Naive thymus-derived CD8-positive, alpha-beta T cell (primary cell): ENCODE results near the gene INTS3. TPM values are rescaled to one million over a fixed set of nuclear protein-coding genes. Genes with fewer than 3 reads are reported as not detected.

ENCODE experiments used
- ATAC-seq, 2 donors: fragments of 150-1000 bp; cut with Tn5 transposase in 1 of 2; sonication (Bioruptor Pico), chemical (Tn5 transposase) in 1 of 2; 1 replicate in 1 of 2; 2 replicates in 1 of 2; pipeline ENCODE4 v1.10.0; 2021; ENCODE audit warnings: mild to moderate bottlenecking in 2 of 2, moderate library complexity in 2 of 2
- POLR2A ChIA-PET: fragments of 350-600 bp; sonication (Branson Sonifier 250); formaldehyde crosslinking; loops from one replicate; lab custom pipeline; 2021; ENCODE audit warnings: antibody characterized with exemption; lab: Charles Lee
- DNase-seq, 10 donors: peaks; one replicate each; pipeline versions ENCODE4 v3.0.0 to v3.0.0-alpha.2; 2020 to 2022
- H3K27ac Mint-ChIP-seq, 10 donors: one replicate each; pipeline ENCODE4 v1.8.0; 2020 to 2022; ENCODE audit warnings: mild to moderate bottlenecking in 10 of 10, mixed read lengths in 10 of 10, moderate library complexity in 4 of 10, inconsistent platforms in 1 of 10
- H3K27me3 Mint-ChIP-seq, 5 donors: one replicate each; pipeline ENCODE4 v1.8.0; 2021 to 2022; ENCODE audit warnings: mixed read lengths in 5 of 5
- H3K36me3 Mint-ChIP-seq, 3 donors: one replicate each; pipeline ENCODE4 v1.8.0; 2020 to 2022; ENCODE audit warnings: mixed read lengths in 3 of 3, mild to moderate bottlenecking in 2 of 3, inconsistent platforms in 1 of 3
- H3K4me1 Mint-ChIP-seq, 4 donors: one replicate each; pipeline ENCODE4 v1.8.0; 2021 to 2022; ENCODE audit warnings: mixed read lengths in 4 of 4
- H3K4me3 Mint-ChIP-seq, 10 donors: one replicate each; pipeline ENCODE4 v1.8.0; 2020 to 2022; ENCODE audit warnings: mild to moderate bottlenecking in 10 of 10, mixed read lengths in 10 of 10, moderate library complexity in 6 of 10, inconsistent platforms in 1 of 10
- H3K9me3 Mint-ChIP-seq, 9 donors: one replicate each; pipeline ENCODE4 v1.8.0; 2020 to 2022; ENCODE audit warnings: mixed read lengths in 9 of 9, mild to moderate bottlenecking in 3 of 9, inconsistent platforms in 1 of 9, moderate library complexity in 1 of 9
- polyA plus RNA-seq, 3 donors: library from polyadenylated mRNA; unstranded; fragments of 300-500 nt; fragmentation: Illumina TruSeq; gene quantifications; one replicate each; pipeline ENCODE4 v1.2.3, GENCODE V29; 2021
- total RNA-seq, 8 experiments: library from RNA in 2 of 8; stranded (reverse) in 2 of 8; gene quantifications; one replicate each; pipeline ENCODE4 v1.2.3 and lab custom pipeline; 2021 to 2026

The INTS3 gene, protein sequence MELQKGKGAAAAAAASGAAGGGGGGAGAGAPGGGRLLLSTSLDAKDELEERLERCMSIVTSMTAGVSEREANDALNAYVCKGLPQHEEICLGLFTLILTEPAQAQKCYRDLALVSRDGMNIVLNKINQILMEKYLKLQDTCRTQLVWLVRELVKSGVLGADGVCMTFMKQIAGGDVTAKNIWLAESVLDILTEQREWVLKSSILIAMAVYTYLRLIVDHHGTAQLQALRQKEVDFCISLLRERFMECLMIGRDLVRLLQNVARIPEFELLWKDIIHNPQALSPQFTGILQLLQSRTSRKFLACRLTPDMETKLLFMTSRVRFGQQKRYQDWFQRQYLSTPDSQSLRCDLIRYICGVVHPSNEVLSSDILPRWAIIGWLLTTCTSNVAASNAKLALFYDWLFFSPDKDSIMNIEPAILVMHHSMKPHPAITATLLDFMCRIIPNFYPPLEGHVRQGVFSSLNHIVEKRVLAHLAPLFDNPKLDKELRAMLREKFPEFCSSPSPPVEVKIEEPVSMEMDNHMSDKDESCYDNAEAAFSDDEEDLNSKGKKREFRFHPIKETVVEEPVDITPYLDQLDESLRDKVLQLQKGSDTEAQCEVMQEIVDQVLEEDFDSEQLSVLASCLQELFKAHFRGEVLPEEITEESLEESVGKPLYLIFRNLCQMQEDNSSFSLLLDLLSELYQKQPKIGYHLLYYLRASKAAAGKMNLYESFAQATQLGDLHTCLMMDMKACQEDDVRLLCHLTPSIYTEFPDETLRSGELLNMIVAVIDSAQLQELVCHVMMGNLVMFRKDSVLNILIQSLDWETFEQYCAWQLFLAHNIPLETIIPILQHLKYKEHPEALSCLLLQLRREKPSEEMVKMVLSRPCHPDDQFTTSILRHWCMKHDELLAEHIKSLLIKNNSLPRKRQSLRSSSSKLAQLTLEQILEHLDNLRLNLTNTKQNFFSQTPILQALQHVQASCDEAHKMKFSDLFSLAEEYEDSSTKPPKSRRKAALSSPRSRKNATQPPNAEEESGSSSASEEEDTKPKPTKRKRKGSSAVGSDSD
- 10 to 100 TPM; 58.2 to 60.6 TPM for total RNA-seq
- 10 to 100 TPM in 2 of 3 donors, 1 to 10 TPM in 1; 10.0 to 13.8 (median 10.8) TPM for polyA plus RNA-seq
- total RNA-seq (lab: John Stamatoyannopoulos, UW), result 94.9 to 132 (median 117) reads per million in 6 experiments

DNA sequence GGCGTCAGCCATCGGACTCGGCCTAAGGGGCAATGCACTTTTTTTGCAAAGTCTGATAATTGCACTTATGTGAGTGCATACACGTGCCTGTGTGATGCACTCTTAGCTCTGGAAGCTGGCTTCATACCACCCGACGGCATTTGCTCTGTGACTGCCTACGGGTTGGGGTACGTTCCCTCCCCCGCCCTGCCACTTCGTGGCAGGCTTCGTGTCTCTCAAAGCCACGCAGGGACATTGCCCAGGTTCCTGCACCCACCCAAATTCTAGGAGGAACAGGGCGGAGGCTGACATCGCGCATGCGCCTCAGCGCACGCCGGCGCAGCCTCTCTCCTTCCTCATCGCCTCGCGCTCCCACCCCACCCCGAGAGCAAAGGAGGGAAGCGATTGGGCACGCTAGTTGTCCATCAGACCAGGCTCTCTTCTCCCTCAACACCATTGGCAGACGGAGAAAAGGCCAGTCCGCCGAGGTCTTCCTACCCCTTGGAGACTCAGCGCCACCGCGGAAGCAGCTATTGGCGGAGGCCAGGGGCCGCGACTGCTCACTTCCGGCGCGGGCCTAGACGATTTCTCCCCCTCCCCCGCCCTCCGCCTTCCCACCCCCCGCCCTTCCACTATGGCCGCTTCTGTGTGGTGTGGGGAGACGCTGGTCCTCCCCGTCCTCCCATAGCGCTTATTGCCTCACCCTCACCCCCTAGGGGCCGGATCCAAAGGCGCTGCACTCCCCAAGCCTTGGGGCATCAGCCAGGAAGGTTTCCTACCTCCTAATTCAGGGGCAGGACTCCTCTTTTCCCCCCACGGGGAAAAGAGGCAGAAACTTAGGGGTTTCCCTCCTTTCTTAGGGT is at the start of gene INTS3:
Gene INTS3 (plus strand): TSS at position 588 of the 842 bp plus-strand sequence. CDS start 585 bp downstream, outside the sequence.
- H3K27ac Mint-ChIP-seq, result peak within 1 kb of the TSS; percentile 93 to 99 (median 98)
- POLR2A ChIA-PET, result interaction anchor here (0.7 to 1.9 kb wide), 11 partner anchors 56 to 263 kb away, joined by 3 to 18 read pairs (median 6); partner anchors contain the start of genes CHTOP, CREB3L4, ILF2 and JTB
- ATAC-seq (peak; percentile 98 to 99), DNase-seq (peak; percentile 93 to 100 (median 99))
- H3K36me3 Mint-ChIP-seq, result peaks cover 0 to 7% (median 5%) of the 10 kb centered on the region in 3 donors
- H3K9me3 Mint-ChIP-seq, result peaks cover 0 to 2% (median 0%) of the 10 kb centered on the region in 9 donors
- no peaks in the 10 kb centered on the region for H3K27me3 Mint-ChIP-seq
- H3K4me3 Mint-ChIP-seq, result peak within 1 kb of the TSS; percentile 89 to 97 (median 94)
- peaks cover 14 to 41% (median 29%) of the 10 kb centered on the region in 4 donors for H3K4me1 Mint-ChIP-seq

DNA sequence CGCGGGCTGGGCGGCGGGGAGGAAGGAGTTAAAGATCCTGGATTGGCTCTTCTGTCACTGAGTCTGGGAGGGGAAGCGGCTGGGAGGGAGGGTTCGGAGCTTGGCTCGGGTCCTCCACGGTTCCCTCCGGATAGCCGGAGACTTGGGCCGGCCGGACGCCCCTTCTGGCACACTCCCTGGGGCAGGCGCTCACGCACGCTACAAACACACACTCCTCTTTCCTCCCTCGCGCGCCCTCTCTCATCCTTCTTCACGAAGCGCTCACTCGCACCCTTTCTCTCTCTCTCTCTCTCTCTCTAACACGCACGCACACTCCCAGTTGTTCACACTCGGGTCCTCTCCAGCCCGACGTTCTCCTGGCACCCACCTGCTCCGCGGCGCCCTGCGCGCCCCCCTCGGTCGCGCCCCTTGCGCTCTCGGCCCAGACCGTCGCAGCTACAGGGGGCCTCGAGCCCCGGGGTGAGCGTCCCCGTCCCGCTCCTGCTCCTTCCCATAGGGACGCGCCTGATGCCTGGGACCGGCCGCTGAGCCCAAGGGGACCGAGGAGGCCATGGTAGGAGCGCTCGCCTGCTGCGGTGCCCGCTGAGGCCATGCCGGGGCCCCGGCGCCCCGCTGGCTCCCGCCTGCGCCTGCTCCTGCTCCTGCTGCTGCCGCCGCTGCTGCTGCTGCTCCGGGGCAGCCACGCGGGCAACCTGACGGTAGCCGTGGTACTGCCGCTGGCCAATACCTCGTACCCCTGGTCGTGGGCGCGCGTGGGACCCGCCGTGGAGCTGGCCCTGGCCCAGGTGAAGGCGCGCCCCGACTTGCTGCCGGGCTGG is 49.1 kb upstream of the INTS3 start, which contains the start of gene NPR1:
Gene NPR1 (plus strand): TSS at position 170 of the 818 bp plus-strand sequence. CDS start 421 bp downstream, at position 591.
- no peaks in the 10 kb centered on the region for H3K9me3 Mint-ChIP-seq
- peaks cover 17 to 28% (median 21%) of the 10 kb centered on the region in 4 donors for H3K4me1 Mint-ChIP-seq
- H3K4me3 Mint-ChIP-seq, result peak within 1 kb of the TSS; percentile 78 to 93 (median 86)
- ATAC-seq, result peak; percentile 46 to 52
- peaks cover 31 to 59% (median 40%) of the 10 kb centered on the region in 5 donors for H3K27me3 Mint-ChIP-seq
- H3K36me3 Mint-ChIP-seq, result peaks cover 0 to 5% (median 0%) of the 10 kb centered on the region in 3 donors
- POLR2A ChIA-PET, result interaction anchor here (1.3 kb wide), 1 partner anchor 29 kb away, joined by 4 read pairs; no protein-coding TSS in a partner anchor
- peak within 1 kb of the TSS in 3 of 10 donors; percentile 20 to 54 (median 45) for H3K27ac Mint-ChIP-seq
- peak in 4 of 10 donors; percentile 6 to 29 (median 18) for DNase-seq

DNA sequence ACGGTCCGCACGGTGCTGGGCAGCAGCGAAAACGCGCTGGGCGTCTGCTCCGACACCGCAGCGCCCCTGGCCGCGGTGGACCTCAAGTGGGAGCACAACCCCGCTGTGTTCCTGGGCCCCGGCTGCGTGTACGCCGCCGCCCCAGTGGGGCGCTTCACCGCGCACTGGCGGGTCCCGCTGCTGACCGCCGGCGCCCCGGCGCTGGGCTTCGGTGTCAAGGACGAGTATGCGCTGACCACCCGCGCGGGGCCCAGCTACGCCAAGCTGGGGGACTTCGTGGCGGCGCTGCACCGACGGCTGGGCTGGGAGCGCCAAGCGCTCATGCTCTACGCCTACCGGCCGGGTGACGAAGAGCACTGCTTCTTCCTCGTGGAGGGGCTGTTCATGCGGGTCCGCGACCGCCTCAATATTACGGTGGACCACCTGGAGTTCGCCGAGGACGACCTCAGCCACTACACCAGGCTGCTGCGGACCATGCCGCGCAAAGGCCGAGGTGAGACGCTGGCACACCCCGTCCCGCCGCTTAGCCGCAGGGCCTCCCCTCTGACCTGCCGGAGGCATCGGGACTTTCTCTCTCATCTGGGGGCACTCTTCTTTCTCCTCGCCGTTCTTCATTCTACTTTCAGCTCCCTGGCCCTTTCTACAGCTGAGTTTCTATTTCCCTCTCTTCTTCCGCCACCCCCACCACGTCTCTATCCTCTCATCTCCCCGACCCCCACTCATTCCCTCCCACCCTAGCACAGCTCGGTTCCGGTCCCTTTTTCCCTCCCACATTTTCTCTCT is 48.3 kb upstream of the INTS3 start:
- Mint-ChIP-seq H3K27me3 (peaks cover 33 to 63% (median 43%) of the 10 kb centered on the region in 5 donors), H3K36me3 (peaks cover 0 to 5% (median 0%) of the 10 kb centered on the region in 3 donors), H3K27ac (no peak overlapping the region), H3K4me3 (peak overlapping the region; percentile 66 to 87 (median 79)), H3K4me1 (peaks cover 17 to 28% (median 21%) of the 10 kb centered on the region in 4 donors), H3K9me3 (no peaks in the 10 kb centered on the region)
- POLR2A ChIA-PET, result interaction anchor here (0.5 to 1.3 kb wide), 4 partner anchors 16 to 87 kb away, joined by 3 to 7 read pairs (median 4); no protein-coding TSS in a partner anchor
- peak; percentile 75 to 80 for ATAC-seq
- peak in 6 of 10 donors; percentile 13 to 38 (median 31) for DNase-seq

DNA sequence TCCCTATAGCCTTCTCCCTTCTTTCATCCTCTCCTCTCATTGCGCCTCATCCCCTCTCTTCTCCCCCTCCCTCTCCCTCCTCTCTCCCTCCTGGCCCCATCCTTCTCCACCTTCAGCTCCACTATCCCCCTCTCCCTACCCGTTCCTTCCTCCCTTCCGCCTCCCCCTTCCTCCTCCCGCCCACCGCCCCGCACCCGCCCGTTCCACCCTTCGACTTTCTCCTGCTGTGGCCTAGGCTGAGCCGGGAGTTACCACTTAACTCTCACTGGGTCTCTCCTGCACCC is 47.8 kb upstream of the INTS3 start:
- H3K4me1 Mint-ChIP-seq, result peaks cover 17 to 28% (median 21%) of the 10 kb centered on the region in 4 donors
- peak overlapping the region; percentile 45 to 87 (median 77) for H3K4me3 Mint-ChIP-seq
- ATAC-seq, result no peak
- no peaks in the 10 kb centered on the region for H3K9me3 Mint-ChIP-seq
- POLR2A ChIA-PET, result interaction anchor here (0.5 to 0.6 kb wide), 3 partner anchors 16 to 87 kb away, joined by 3 to 5 read pairs (median 3); no protein-coding TSS in a partner anchor
- DNase-seq, result no peak
- H3K27ac Mint-ChIP-seq, result peak overlapping the region in 1 of 10 donors; percentile 31
- peaks cover 33 to 64% (median 43%) of the 10 kb centered on the region in 5 donors for H3K27me3 Mint-ChIP-seq
- H3K36me3 Mint-ChIP-seq, result peaks cover 0 to 5% (median 0%) of the 10 kb centered on the region in 3 donors

DNA sequence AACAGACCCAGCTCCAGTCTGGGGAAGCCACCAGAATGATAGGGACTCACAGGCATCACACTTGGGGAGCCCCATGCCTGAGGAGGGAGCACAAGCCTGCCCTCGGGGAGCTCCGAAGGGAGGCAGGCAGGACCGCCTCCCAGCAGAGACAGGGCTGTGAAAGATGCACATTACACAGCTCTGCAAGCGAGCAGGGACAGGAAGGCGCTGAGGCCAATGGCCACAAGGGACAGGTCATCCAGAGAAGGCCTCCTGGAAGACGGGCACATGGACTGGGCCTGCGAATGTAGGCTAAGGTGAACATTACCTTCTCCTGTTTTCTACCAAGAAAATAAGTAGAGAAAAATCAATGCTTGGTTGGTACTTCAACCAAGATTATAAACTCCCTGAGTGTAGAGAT is 45.1 kb upstream of the INTS3 start:
- no peak overlapping the region for H3K4me3 Mint-ChIP-seq

DNA sequence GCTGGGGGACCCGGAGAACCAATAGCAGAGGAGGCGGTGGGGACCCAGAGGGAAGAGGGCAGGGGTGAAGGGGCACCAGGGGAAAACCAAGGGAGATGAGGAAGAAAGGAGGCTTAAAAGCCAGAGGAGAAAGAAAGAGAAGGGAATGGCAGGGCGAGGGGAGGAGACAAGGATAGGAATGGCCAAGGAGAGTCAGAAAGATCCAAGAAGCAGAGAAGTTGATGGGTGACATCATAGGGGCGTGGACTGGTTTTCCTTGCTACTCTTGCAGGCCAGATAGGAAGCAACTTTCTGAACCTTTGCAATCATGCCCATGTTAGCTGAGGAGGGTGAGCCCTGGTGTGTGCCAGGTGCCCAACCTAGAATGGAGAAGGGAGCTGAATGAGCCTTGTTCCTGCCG is 44.0 kb upstream of the INTS3 start:
- peaks cover 16 to 49% (median 25%) of the 10 kb centered on the region in 5 donors for H3K27me3 Mint-ChIP-seq
- H3K4me3 Mint-ChIP-seq, result no peak overlapping the region
- DNase-seq (no peak), ATAC-seq (no peak)
- no peaks in the 10 kb centered on the region for H3K9me3 Mint-ChIP-seq
- no peak overlapping the region for H3K27ac Mint-ChIP-seq
- no peaks in the 10 kb centered on the region for H3K36me3 Mint-ChIP-seq
- POLR2A ChIA-PET, result no interaction called here
- peaks cover 5 to 12% (median 10%) of the 10 kb centered on the region in 4 donors for H3K4me1 Mint-ChIP-seq

More for the DNA sequence above, 45.1 kb upstream of the INTS3 start:
- H3K27ac Mint-ChIP-seq, result peak overlapping the region in 1 of 10 donors; percentile 65
- H3K9me3 Mint-ChIP-seq, result no peaks in the 10 kb centered on the region
- ATAC-seq, result no peak
- H3K36me3 Mint-ChIP-seq, result peaks cover 0 to 2% (median 0%) of the 10 kb centered on the region in 3 donors
- no peak for DNase-seq
- H3K4me1 Mint-ChIP-seq, result peaks cover 13 to 24% (median 17%) of the 10 kb centered on the region in 4 donors
- H3K27me3 Mint-ChIP-seq, result peaks cover 24 to 60% (median 34%) of the 10 kb centered on the region in 5 donors
- POLR2A ChIA-PET, result no interaction called here

DNA sequence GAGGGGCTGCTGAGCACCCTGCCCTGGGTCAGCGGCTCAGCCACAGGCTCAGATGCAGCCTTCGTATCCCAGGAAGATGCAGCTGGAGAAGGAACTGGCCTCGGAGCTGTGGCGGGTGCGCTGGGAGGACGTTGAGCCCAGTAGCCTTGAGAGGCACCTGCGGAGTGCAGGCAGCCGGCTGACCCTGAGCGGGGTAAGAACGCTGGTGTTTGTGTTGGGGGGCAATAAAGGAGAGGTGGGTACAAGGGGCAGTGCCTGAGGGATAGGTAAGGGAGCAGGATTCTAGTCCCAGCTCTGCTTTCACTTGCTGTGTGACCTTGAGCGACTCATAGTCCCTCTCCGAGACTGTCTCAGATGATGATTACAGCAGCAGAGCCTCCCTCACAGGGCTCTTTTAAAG is 43.0 kb upstream of the INTS3 start:
- peak overlapping the region in 1 of 10 donors; percentile 24 for H3K4me3 Mint-ChIP-seq
- POLR2A ChIA-PET, result interaction anchor here (0.6 to 1.4 kb wide), 2 partner anchors 27 to 99 kb away, joined by 3 to 4 read pairs; partner anchors contain the start of gene SNAPIN
- peaks cover under 1 to 13% (median 8%) of the 10 kb centered on the region in 4 donors for H3K4me1 Mint-ChIP-seq
- H3K27me3 Mint-ChIP-seq, result peaks cover 12 to 42% (median 21%) of the 10 kb centered on the region in 5 donors
- no peak overlapping the region for H3K27ac Mint-ChIP-seq
- no peaks in the 10 kb centered on the region for H3K9me3 Mint-ChIP-seq
- no peaks in the 10 kb centered on the region for H3K36me3 Mint-ChIP-seq
- ATAC-seq (no peak), DNase-seq (no peak)

DNA sequence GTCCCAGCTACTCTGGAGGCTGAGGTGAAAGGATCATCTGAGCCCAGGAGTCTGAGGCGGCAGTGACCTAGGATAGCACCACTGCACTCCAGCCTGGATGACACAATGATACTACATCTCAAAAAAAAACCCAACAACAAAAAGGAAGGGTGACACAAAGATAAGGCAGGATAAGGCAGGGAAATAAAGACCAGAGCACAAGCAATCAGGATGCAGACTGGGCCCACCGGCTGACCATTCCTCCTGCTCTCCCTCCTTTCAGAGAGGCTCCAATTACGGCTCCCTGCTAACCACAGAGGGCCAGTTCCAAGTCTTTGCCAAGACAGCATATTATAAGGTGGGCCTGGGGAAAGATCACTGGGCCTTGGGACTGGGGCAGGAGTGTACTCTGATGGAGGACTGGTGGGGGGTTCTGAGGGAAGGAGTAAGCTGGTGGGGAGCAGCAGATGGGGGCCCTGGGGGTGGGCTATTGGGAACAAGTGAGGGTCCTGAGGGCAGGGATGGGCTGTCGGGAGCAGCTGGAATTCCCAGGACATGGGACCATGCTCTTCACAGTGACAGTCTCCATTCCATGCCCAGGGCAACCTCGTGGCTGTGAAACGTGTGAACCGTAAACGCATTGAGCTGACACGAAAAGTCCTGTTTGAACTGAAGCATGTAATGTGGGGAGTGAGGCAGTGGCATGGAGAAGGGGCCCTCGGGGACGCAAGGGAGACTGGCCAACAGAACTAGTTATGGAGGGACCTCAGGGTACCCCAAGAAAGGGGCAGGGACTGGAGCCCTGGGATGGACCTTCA is 42.1 kb upstream of the INTS3 start:
- H3K36me3 Mint-ChIP-seq, result no peaks in the 10 kb centered on the region
- ATAC-seq (no peak), DNase-seq (no peak)
- H3K4me1 Mint-ChIP-seq, result peaks cover 3 to 14% (median 6%) of the 10 kb centered on the region in 4 donors
- peaks cover 9 to 34% (median 13%) of the 10 kb centered on the region in 5 donors for H3K27me3 Mint-ChIP-seq
- H3K9me3 Mint-ChIP-seq, result no peaks in the 10 kb centered on the region
- POLR2A ChIA-PET, result interaction anchor here (0.6 to 1.4 kb wide), 2 partner anchors 27 to 99 kb away, joined by 3 to 4 read pairs; partner anchors contain the start of gene SNAPIN
- peak overlapping the region in 1 of 10 donors; percentile 32 for H3K27ac Mint-ChIP-seq
- no peak overlapping the region for H3K4me3 Mint-ChIP-seq
